OCI-LY7 (cell line): Measurements from ENCODE around the gene ALG14. TPM values are rescaled to one million over a fixed set of nuclear protein-coding genes. Genes with fewer than 3 reads are reported as not detected.

ENCODE experiments used
- BruUV-seq: library from RNA; stranded (reverse); fragments of 400-500 nt; replicated peaks from 2 replicates; lab custom pipeline; 2021; lab: Mats Ljungman, UMichigan
- CTCF ChIA-PET: fragments of 300-600 bp; sonication (Branson Sonifier 250); formaldehyde crosslinking; loops from one replicate; lab custom pipeline; 2022; ENCODE audit warnings: antibody characterized with exemption; ENCODE audit not compliant: unreplicated experiment; lab: Charles Lee
- POLR2A ChIA-PET: fragments of 300-600 bp; sonication (Branson Sonifier 250); formaldehyde crosslinking; loops from one replicate; lab custom pipeline; 2022; ENCODE audit warnings: antibody characterized with exemption; lab: Charles Lee
- DNase-seq: peaks from one replicate; pipeline ENCODE4 v3.0.0-alpha.2; 2015; ENCODE audit warnings: low spot score
- H2AFZ ChIP-seq: fragments of 200-600 bp; sonication (generic), shearing (Covaris generic); 2 replicates; pipeline ENCODE4 v1.6.1; 2014; ENCODE audit warnings: mild to moderate bottlenecking, antibody characterized with exemption, low read length, moderate library complexity
- H3K27ac ChIP-seq: fragments of 200-600 bp; sonication (generic); 2 replicates; pipeline ENCODE4 v1.5.1; 2014; ENCODE audit warnings: mixed run types, low read depth, mild to moderate bottlenecking, moderate library complexity, low read length, inconsistent platforms; ENCODE audit not compliant: poor library complexity, severe bottlenecking
- H3K36me3 ChIP-seq: fragments of 200-600 bp; sonication (generic); 2 replicates; pipeline ENCODE4 v1.6.1; 2014; ENCODE audit warnings: mild to moderate bottlenecking, antibody characterized with exemption, low read length, moderate library complexity, mixed read lengths; ENCODE audit not compliant: insufficient read depth
- H3K4me1 ChIP-seq: fragments of 200-600 bp; sonication (generic); 2 replicates; pipeline ENCODE4 v1.5.1; 2014; ENCODE audit warnings: mild to moderate bottlenecking, low read length; ENCODE audit not compliant: insufficient read depth, poor library complexity, severe bottlenecking
- H3K4me2 ChIP-seq: fragments of 200-600 bp; sonication (generic); 2 replicates; pipeline ENCODE4 v1.6.1; 2014; ENCODE audit warnings: mild to moderate bottlenecking, low read length
- H3K4me3 ChIP-seq: fragments of 200-600 bp; sonication (generic); 2 replicates; pipeline ENCODE4 v1.5.1; 2014; ENCODE audit warnings: mild to moderate bottlenecking, low read depth, low read length; ENCODE audit not compliant: poor library complexity, severe bottlenecking
- H3K79me2 ChIP-seq: fragments of 200-600 bp; sonication (generic); 2 replicates; pipeline ENCODE4 v1.6.1; 2016; ENCODE audit warnings: low read depth, mild to moderate bottlenecking, low read length, moderate library complexity, mixed read lengths; ENCODE audit not compliant: insufficient read depth
- H3K9me2 ChIP-seq: fragments of 200-600 bp; sonication (generic); 2 replicates; pipeline ENCODE4 v1.6.1; 2016; ENCODE audit warnings: mild to moderate bottlenecking, low read length, mixed read lengths; ENCODE audit not compliant: insufficient read depth
- H3K9me3 ChIP-seq: fragments of 200-600 bp; sonication (generic); 2 replicates; pipeline ENCODE4 v1.6.1; 2014; ENCODE audit warnings: mild to moderate bottlenecking, mixed run types, low read length, mixed read lengths
- H4K20me1 ChIP-seq: fragments of 200-600 bp; sonication (generic); 2 replicates; pipeline ENCODE4 v1.6.1; 2014; ENCODE audit warnings: mild to moderate bottlenecking, antibody characterized with exemption, low read length, moderate library complexity, mixed read lengths; ENCODE audit not compliant: insufficient read depth
- CTCF ChIP-seq: fragments of 200-600 bp; sonication (generic); conservative IDR thresholded peaks from 2 replicates; pipeline ENCODE4 v1.5.1; 2014; ENCODE audit warnings: mild to moderate bottlenecking, antibody characterized with exemption, low read length, moderate library complexity, mixed read lengths
- EZH2phosphoT487 ChIP-seq: fragments of 200-600 bp; sonication (generic); IDR thresholded peaks from 2 replicates; pipeline ENCODE4 v1.6.1; 2018; ENCODE audit warnings: low read depth, borderline replicate concordance, mild to moderate bottlenecking, mixed run types, antibody characterized with exemption, low read length, moderate library complexity, mixed read lengths
- intact Hi-C: fragments of 100-400 bp; cut with micrococcal nuclease; formaldehyde crosslinking; loops from one replicate; pipeline ENCODE4 v1.10.0; 2022; ENCODE audit not compliant: unreplicated experiment
- total RNA-seq, 2 experiments: library from RNA; depleted of rRNA in 1 of 2; stranded (reverse); fragments of >200 nt in 1 of 2; shearing (Covaris generic) in 1 of 2; gene quantifications; 2 replicates each; pipeline ENCODE4 v1.2.3, GENCODE V29; 2014 to 2022

ALG14 gene
- total RNA-seq, 2 experiments from 2014 or later, result 1.6 to 8.3 TPM

GRCh38 chr1:95096218-95096841 lies 23.6 kb upstream of the ALG14 start:
- CTCF ChIA-PET, result no interaction called here
- TF ChIP-seq CTCF, result no peak
- TF ChIP-seq EZH2phosphoT487, result no peak
- no peak for DNase-seq
- Histone ChIP-seq H3K4me3 (no peak overlapping the region), H3K79me2 (no peaks in the 10 kb centered on the region), H3K4me2 (no peak overlapping the region), H3K4me1 (peaks cover 5% of the 10 kb centered on the region), H2AFZ (0 out of 2 replicates have a peak overlapping the region, but pooled peaks have one; percentile 29), H3K36me3 (no peaks in the 10 kb centered on the region), H3K9me3 (no peaks in the 10 kb centered on the region), H4K20me1 (no peaks in the 10 kb centered on the region), H3K27ac (no peak overlapping the region), H3K9me2 (no peaks in the 10 kb centered on the region)
- BruUV-seq, result no TSS peak
- intact Hi-C loops, result no loop called here
- POLR2A ChIA-PET, result no interaction called here

- Histone ChIP-seq H3K9me2 (no peaks in the 10 kb centered on the region), H3K9me3 (no peaks in the 10 kb centered on the region), H3K27ac (no peak overlapping the region), H3K79me2 (no peaks in the 10 kb centered on the region), H2AFZ (0 out of 2 replicates have a peak overlapping the region, but pooled peaks have one; percentile 29), H3K4me3 (no peak overlapping the region), H4K20me1 (no peaks in the 10 kb centered on the region), H3K36me3 (no peaks in the 10 kb centered on the region), H3K4me2 (no peak overlapping the region), H3K4me1 (peaks cover 5% of the 10 kb centered on the region)
- intact Hi-C loops, result no loop called here
- ChIA-PET CTCF (no interaction called here), POLR2A (no interaction called here)
- DNase-seq, result peak; percentile 41
- TF ChIP-seq EZH2phosphoT487 (no peak), CTCF (no peak)
- BruUV-seq, result no TSS peak
Observed at GRCh38 chr1:95095833-95096217, 23.1 kb upstream of the ALG14 start.

GRCh38 chr1:95094923-95095322 lies 22.2 kb upstream of the ALG14 start:
- no peak overlapping the region for H3K4me2 ChIP-seq
- no peak for TF ChIP-seq EZH2phosphoT487
- TF ChIP-seq CTCF, result no peak
- no TSS peak for BruUV-seq
- H3K36me3 ChIP-seq, result no peaks in the 10 kb centered on the region
- peaks cover 5% of the 10 kb centered on the region for H3K4me1 ChIP-seq
- DNase-seq, result no peak
- no peak overlapping the region for H3K27ac ChIP-seq
- POLR2A ChIA-PET, result interaction anchor here (1.1 kb wide), 1 partner anchor 10 kb away, joined by 3 read pairs; no protein-coding TSS in a partner anchor
- H4K20me1 ChIP-seq, result no peaks in the 10 kb centered on the region
- no peak overlapping the region for H3K4me3 ChIP-seq
- no peak overlapping the region for H2AFZ ChIP-seq
- no peaks in the 10 kb centered on the region for H3K9me3 ChIP-seq
- no peaks in the 10 kb centered on the region for H3K79me2 ChIP-seq
- no peaks in the 10 kb centered on the region for H3K9me2 ChIP-seq
- CTCF ChIA-PET, result no interaction called here
- intact Hi-C loops, result no loop called here
